HUDEP-2 (cell line): ENCODE data around the gene IL2RA.
"Not testable (repeated sequence)": the region's sequence is repeated elsewhere in the genome, so short reads cannot be mapped to it uniquely, and the experiment has no call there.

Experiments used
- DNase-seq, 76 experiments: peaks; one replicate each; lab custom pipeline; 2025; ENCODE audit not compliant: unreplicated experiment in 76 of 76; lab: John Stamatoyannopoulos, UW

IL2RA gene

DNA sequence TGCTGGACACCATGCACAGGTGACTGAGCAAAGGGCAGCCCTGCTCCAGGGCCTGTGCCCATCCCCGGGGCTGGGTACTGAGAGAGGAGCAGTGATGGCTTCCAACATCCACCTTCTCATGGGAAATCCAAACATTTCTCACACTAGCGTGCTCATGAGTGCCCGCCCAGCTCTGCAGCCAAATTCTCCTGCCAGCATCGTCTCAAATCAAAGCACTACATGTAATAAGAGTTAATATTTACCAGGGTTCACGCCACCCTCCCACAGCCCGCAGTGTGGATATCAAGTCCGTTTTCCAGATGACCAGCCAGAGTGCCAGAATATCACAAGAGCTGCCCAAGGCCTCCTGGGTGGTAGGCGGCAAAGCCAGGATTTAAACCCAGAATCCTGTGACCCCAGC lies 96.9 kb downstream of the IL2RA start:
- DNase-seq: no peak

DNA sequence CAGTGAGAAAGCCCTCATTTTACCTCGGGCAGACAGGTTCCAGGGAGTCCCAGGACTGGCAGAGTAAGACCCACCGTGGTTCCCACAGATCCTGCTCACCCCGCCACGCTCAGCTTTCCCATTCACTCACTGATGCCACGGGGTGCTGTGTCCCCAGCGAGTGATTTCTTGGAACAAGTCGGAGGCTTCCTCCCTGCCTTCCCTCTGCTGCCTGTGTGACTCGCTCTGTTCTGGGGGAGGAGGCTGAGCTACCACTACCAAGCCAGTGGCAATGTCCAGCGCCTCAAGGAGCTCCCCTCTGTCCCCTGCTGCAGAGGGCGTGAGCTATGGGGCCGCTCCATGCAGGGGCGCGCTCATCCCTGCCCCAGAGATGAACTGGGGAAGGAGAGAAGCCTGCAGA lies 97.4 kb downstream of the IL2RA start:
- no peak for DNase-seq

DNA sequence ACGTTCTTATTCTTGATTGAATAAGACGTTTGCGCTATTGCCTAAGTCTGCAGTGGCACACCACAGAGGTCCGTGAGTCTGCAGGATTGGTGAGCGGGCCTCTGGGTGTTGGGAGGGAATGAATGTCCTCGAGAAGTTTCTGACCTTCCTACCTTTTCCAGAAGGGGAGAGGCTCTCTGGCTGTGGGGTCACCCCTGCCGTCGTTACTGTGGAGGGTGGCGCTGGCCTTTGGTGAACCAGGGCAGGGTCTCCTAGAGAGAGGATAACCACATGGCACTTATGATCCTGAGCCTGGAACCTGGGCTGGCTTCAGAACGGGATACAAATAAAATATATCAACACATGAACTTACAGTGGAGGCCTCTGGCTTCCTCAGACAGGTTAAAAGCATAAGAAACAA lies 98.6 kb downstream of the IL2RA start:
- no peak for DNase-seq

DNA sequence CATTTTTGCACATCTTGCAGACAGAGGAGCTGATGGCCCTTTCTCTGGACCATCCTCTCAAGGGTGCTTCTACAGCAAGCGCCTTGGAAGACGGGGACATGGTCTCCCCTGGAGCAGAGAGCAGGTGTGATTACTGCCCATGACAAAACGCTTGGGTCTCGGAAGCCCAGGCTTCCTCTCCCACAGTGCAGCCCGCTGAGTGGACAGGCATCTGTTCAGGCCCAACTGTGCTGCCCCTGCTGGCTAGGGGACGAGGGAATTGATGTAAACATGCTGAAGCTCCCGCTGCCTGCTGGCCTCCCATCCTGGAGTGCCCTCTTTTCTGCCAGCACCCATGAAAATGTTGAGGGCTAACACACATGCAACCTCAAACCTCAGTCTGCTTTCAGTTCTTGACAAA lies 99.1 kb downstream of the IL2RA start:
- DNase-seq: no peak

DNA sequence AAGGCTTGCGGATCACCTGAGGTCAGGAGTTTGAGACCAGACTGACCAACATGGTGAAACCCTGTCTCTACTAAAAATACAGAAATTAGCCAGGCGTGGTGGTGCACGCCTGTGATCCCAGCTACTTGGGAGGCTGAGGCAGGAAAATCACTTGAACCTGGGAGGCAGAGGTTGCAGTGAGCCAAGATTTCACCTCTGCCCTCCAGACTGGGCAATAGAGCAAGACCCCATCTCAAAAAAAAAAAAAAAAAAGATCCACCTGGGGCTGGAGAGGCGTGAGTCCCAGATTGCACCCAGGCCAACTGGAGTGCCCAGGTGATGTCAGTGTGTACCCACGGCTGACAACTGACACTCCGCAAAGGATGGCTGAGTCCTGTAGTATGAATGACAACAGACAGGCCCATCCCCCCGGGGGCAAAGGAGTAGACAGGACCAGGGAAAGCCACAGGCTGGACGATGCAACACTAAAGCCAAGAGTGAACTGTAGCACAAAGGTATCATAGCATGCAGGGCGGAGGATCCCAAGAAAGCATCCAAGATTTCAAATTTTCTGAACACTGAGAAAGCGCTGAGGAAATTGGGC lies 99.7 kb downstream of the IL2RA start:
- DNase-seq: not testable (repeated sequence)

DNA sequence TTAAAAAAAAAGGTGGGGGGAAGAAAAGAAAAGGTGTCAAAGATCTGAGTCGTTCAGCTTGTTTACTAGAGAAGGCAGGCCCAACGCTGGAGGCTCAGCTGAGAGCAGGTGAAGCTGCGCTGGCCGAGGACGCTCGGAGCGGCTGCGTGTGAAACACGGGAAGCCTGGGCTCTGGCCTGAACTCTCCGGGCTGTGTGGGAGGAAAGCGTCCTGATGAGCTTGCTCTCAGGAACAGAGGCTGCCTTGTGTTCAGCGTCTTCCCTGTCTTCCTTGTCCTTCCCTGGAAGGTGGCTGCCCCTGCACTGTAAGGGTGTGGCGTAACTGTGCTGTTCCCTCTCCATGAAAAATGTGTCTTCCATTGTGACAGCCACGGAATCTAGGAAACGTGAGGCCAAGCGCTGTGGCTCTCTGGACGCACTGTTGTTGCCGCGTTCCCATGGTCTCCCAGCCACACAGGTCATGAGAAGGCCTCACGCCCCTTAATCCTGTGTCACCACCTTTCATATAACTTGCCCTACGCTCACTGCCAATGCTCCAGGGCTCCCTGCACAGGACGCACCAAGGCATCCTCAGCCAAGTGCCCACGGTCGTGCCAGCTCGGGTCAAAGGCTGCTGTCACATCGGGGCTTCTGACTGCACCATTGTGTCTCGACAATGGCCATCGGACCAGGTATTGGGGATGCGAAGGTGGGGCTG lies 100.6 kb downstream of the IL2RA start:
- no peak for DNase-seq

DNA sequence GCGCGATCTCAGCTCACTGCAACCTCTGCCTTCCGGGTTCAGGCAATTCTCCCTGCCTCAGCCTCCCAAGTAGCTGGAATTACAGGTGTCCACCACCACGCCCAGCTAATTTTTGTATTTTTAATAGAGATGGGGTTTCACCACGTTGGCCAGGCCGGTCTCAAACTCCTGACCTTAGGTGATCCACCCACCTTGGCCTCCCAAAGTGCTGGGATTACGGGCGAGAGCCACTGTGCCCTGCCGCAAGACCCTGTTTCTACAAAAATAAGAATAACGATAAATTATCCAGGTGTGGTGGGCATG lies 101.2 kb downstream of the IL2RA start:
- not testable (repeated sequence) for DNase-seq
